Transverse colon (tissue), 4 donors: ENCODE data around the gene OR7G2. TPM values are rescaled to one million over a fixed set of nuclear protein-coding genes. Genes with fewer than 3 reads are reported as not detected.

Source experiments
- DNase-seq: peaks from one replicate; pipeline ENCODE4 v3.0.0-alpha.2; 2019
- H3K27ac ChIP-seq, 4 donors: fragments of 200-600 bp; sonication (generic); 2 replicates each; pipeline ENCODE4 v1.5.1; 2016 to 2018; ENCODE audit warnings: inconsistent platforms in 4 of 4
- H3K27me3 ChIP-seq: fragments of 200-600 bp; sonication (generic); 2 replicates; pipeline ENCODE4 v1.5.1; 2017; ENCODE audit warnings: inconsistent platforms
- H3K36me3 ChIP-seq, 4 donors: fragments of 200-600 bp; sonication (generic); 2 replicates each; pipeline ENCODE4 v1.5.1; 2017 to 2019; ENCODE audit warnings: inconsistent platforms in 4 of 4
- H3K4me1 ChIP-seq, 4 donors: fragments of 200-600 bp; sonication (generic); 2 replicates each; pipeline ENCODE4 v1.5.1; 2017 to 2020; ENCODE audit warnings: inconsistent platforms in 4 of 4
- H3K4me3 ChIP-seq, 4 donors: fragments of 200-600 bp; sonication (generic); 1 replicate in 1 of 4; 2 replicates in 3 of 4; pipeline versions ENCODE4 v1.5.1 to v1.6.1; 2017 to 2019; ENCODE audit warnings: inconsistent platforms in 4 of 4
- H3K9me3 ChIP-seq, 2 donors: fragments of 200-600 bp; sonication (generic); 2 replicates each; pipeline ENCODE4 v1.5.1; 2017 to 2019; ENCODE audit warnings: inconsistent platforms in 2 of 2
- CTCF ChIP-seq, 5 experiments: fragments of 200-600 bp in 3 of 5; fragments of 450-650 bp in 2 of 5; sonication (generic) in 3 of 5; IDR thresholded peaks; 1 replicate in 2 of 5; 2 replicates in 3 of 5; pipeline ENCODE4 v1.5.1; 2016 to 2017; ENCODE audit warnings: antibody characterized with exemption in 5 of 5, inconsistent platforms in 3 of 5, mild to moderate bottlenecking in 2 of 5, moderate library complexity in 1 of 5
- EP300 ChIP-seq: sonication (generic); formaldehyde crosslinking; IDR thresholded peaks from one replicate; pipeline ENCODE4 v1.6.1; 2017; ENCODE audit warnings: antibody characterized with exemption, low read depth
- POLR2A ChIP-seq: fragments of 450-650 bp; IDR thresholded peaks from one replicate; pipeline ENCODE4 v1.6.1; 2016; ENCODE audit warnings: antibody characterized with exemption, mild to moderate bottlenecking, moderate library complexity
- POLR2AphosphoS5 ChIP-seq, 3 donors: sonication (generic); formaldehyde crosslinking; IDR thresholded peaks; one replicate each; pipeline ENCODE4 v1.6.1; 2016; ENCODE audit warnings: antibody characterized with exemption in 3 of 3
- WGBS, 2 donors: methylation state at CpG; one replicate each; pipeline ENCODE4 v1.1.5; 2018; ENCODE audit warnings: low coverage in 1 of 2; 5-methylcytosine and 5-hydroxymethylcytosine counted together
- in situ Hi-C, 4 donors: fragments of 200-750 bp; cut with MboI; loops; one replicate each; pipeline versions ENCODE4 v1.15.0 to v1.15.1; 2017; ENCODE audit warnings: low sequenced_read_pairs in 3 of 4, low pct_ligation_motif_present in 1 of 4, low pct_unique_long_range_greater_than_20kb in 1 of 4
- intact Hi-C: fragments of 100-400 bp; cut with DNase I; formaldehyde crosslinking; loops from one replicate; pipeline ENCODE4 v1.15.1; 2023; ENCODE audit warnings: low total_unique reads
- total RNA-seq, 4 donors: library from RNA; depleted of rRNA; stranded (reverse); fragments of >200 nt; gene quantifications; one replicate each; pipeline ENCODE4 v1.1.0, GENCODE V29; 2016

The OR7G2 gene
- total RNA-seq, result not detected

- 30 to 52% methylated on average over 2 to 8 of the region's 8 CpGs for WGBS, 2 donors
- in situ Hi-C loops, result no loop called here
- no peak for TF ChIP-seq EP300
- TF ChIP-seq POLR2A, result no peak
- no peak for TF ChIP-seq CTCF (IDR thresholded peaks at IDR 0.05)
- TF ChIP-seq POLR2AphosphoS5 (IDR thresholded peaks at IDR 0.05), result no peak
- intact Hi-C loops, result no loop called here
- Histone ChIP-seq H3K4me1 (no peaks in the 10 kb centered on the region), H3K9me3 (no peaks in the 10 kb centered on the region), H3K4me3 (no peak within 1 kb of the TSS), H3K27me3 (peaks cover 4% of the 10 kb centered on the region), H3K27ac (no peak within 1 kb of the TSS), H3K36me3 (no peaks in the 10 kb centered on the region)
- no peak for DNase-seq
Observed at GRCh38 chr19:9107375-9107774, at the start of gene OR7G2. OR7G2 (minus strand) TSS chr19:9107475; CDS start chr19:9103243, 4,232 bp downstream.

GRCh38 chr19:9156304-9156703, 49.0 kb upstream of the OR7G2 start:
- Histone ChIP-seq H3K27ac (no peak overlapping the region), H3K27me3 (no peaks in the 10 kb centered on the region), H3K4me3 (no peak overlapping the region), H3K9me3 (peaks cover 21% of the 10 kb centered on the region in 2 donors), H3K4me1 (no peaks in the 10 kb centered on the region), H3K36me3 (peaks cover 7 to 61% (median 30%) of the 10 kb centered on the region in 4 donors)
- in situ Hi-C loops, result no loop called here
- intact Hi-C loops, result no loop called here
- no peak for DNase-seq
- no peak for TF ChIP-seq CTCF (IDR thresholded peaks at IDR 0.05)
- no peak for TF ChIP-seq POLR2AphosphoS5 (IDR thresholded peaks at IDR 0.05)
- no peak for TF ChIP-seq EP300
- TF ChIP-seq POLR2A, result no peak
- 77 to 100% methylated on average over 1 of the region's 1 CpG for WGBS, 2 donors

GRCh38 chr19:9155591-9155990, 48.3 kb upstream of the OR7G2 start:
- no peak overlapping the region for H3K27ac ChIP-seq
- H3K27me3 ChIP-seq, result no peaks in the 10 kb centered on the region
- in situ Hi-C loops, result no loop called here
- TF ChIP-seq POLR2A, result no peak
- TF ChIP-seq CTCF (IDR thresholded peaks at IDR 0.05), result no peak
- TF ChIP-seq EP300, result no peak
- TF ChIP-seq POLR2AphosphoS5 (IDR thresholded peaks at IDR 0.05), result no peak
- H3K4me1 ChIP-seq, result no peaks in the 10 kb centered on the region
- peaks cover 5 to 54% (median 27%) of the 10 kb centered on the region in 4 donors for H3K36me3 ChIP-seq
- intact Hi-C loops, result no loop called here
- WGBS, 2 donors, result 89 to 97% methylated on average over 4 of the region's 4 CpGs
- H3K9me3 ChIP-seq, result peaks cover 14 to 17% of the 10 kb centered on the region in 2 donors
- H3K4me3 ChIP-seq, result no peak overlapping the region
- no peak for DNase-seq

- Histone ChIP-seq H3K27me3 (no peaks in the 10 kb centered on the region), H3K4me1 (no peaks in the 10 kb centered on the region), H3K27ac (no peak overlapping the region), H3K36me3 (peaks cover 0 to 15% (median 2%) of the 10 kb centered on the region in 4 donors), H3K9me3 (peaks cover 10 to 12% of the 10 kb centered on the region in 2 donors), H3K4me3 (no peak overlapping the region)
- intact Hi-C loops, result no loop called here
- no peak for DNase-seq
- TF ChIP-seq EP300, result no peak
- no peak for TF ChIP-seq CTCF (IDR thresholded peaks at IDR 0.05)
- WGBS, 2 donors, result 93 to 94% methylated on average over 2 to 5 of the region's 5 CpGs
- in situ Hi-C loops, result no loop called here
Observed at GRCh38 chr19:9151367-9151766, 44.1 kb upstream of the OR7G2 start.
